SK-N-MC (cell line): ENCODE data around the gene TDRD12.

Source experiments
- EZH2 ChIP-seq: fragments of 200-600 bp; sonication (generic); IDR thresholded peaks from one replicate; pipeline ENCODE4 v1.6.1; 2017; ENCODE audit warnings: antibody characterized with exemption
- FOXP2 ChIP-seq: optimal IDR thresholded peaks from 2 replicates; pipeline ENCODE3; 2011; ENCODE audit warnings: mild to moderate bottlenecking, moderate library complexity; ENCODE audit not compliant: insufficient read depth; ENCODE audit errors: extremely low read length, control extremely low read depth
- POLR2AphosphoS5 ChIP-seq: IDR thresholded peaks from 2 replicates; pipeline ENCODE4 v1.6.1; 2012; ENCODE audit warnings: mild to moderate bottlenecking, low read depth, low read length, borderline replicate concordance

GRCh38 chr19:32677657-32678056 lies 41.9 kb upstream of the TDRD12 start:
- no peak for TF ChIP-seq POLR2AphosphoS5
- TF ChIP-seq EZH2: no peak
- no peak for TF ChIP-seq FOXP2
